HG03342 (cell line): ENCODE results near the gene TAS2R46.
"Not testable (repeated sequence)": the region's sequence is repeated elsewhere in the genome, so short reads cannot be mapped to it uniquely, and the experiment has no call there.

Source experiments
- ATAC-seq: cut with Tn5 transposase; IDR thresholded peaks from one replicate; pipeline ENCODE4 v1.9.1; 2021; ENCODE audit warnings: mild to moderate bottlenecking, moderate library complexity; ENCODE audit not compliant: unreplicated experiment

TAS2R46 gene

GRCh38 chr12:11040162-11040561 lies 21.9 kb downstream of the TAS2R46 start:
- ATAC-seq: no peak

GRCh38 chr12:11039171-11039570 lies 22.9 kb downstream of the TAS2R46 start:
- no peak for ATAC-seq

GRCh38 chr12:11033959-11034358 lies 28.1 kb downstream of the TAS2R46 start:
- not testable (repeated sequence) for ATAC-seq

GRCh38 chr12:11031307-11031706 lies 30.8 kb downstream of the TAS2R46 start, which contains the start of gene TAS2R31:
Gene TAS2R31 (minus strand): TSS chr12:11031407. CDS start chr12:11031335, 72 bp downstream.
- ATAC-seq: no peak

- no peak for ATAC-seq
Measured at GRCh38 chr12:11026118-11026517, 36.0 kb downstream of the TAS2R46 start.

GRCh38 chr12:11023387-11023786 lies 38.7 kb downstream of the TAS2R46 start:
- no peak for ATAC-seq

GRCh38 chr12:11022520-11022919 lies 39.6 kb downstream of the TAS2R46 start, which contains the start of gene TAS2R19:
Gene TAS2R19 (minus strand): TSS chr12:11022620. CDS start chr12:11022571, 49 bp downstream.
- no peak for ATAC-seq

GRCh38 chr12:11016937-11017336 lies 45.2 kb downstream of the TAS2R46 start:
- ATAC-seq: no peak

- no peak for ATAC-seq
Measured at GRCh38 chr12:11015775-11016430, 46.2 kb downstream of the TAS2R46 start.

- no peak for ATAC-seq
Measured at GRCh38 chr12:11014234-11014633, 47.9 kb downstream of the TAS2R46 start.
